ENCODE results near the gene PRLR. TPM values are rescaled to one million over a fixed set of nuclear protein-coding genes. Genes with fewer than 3 reads are reported as not detected.
"Not testable (repeated sequence)": the region's sequence is repeated elsewhere in the genome, so short reads cannot be mapped to it uniquely, and the experiment has no call there.

The PRLR gene
- total RNA-seq, 2 experiments from 2014 or later: 0.03 TPM; not detected in 1

DNA sequence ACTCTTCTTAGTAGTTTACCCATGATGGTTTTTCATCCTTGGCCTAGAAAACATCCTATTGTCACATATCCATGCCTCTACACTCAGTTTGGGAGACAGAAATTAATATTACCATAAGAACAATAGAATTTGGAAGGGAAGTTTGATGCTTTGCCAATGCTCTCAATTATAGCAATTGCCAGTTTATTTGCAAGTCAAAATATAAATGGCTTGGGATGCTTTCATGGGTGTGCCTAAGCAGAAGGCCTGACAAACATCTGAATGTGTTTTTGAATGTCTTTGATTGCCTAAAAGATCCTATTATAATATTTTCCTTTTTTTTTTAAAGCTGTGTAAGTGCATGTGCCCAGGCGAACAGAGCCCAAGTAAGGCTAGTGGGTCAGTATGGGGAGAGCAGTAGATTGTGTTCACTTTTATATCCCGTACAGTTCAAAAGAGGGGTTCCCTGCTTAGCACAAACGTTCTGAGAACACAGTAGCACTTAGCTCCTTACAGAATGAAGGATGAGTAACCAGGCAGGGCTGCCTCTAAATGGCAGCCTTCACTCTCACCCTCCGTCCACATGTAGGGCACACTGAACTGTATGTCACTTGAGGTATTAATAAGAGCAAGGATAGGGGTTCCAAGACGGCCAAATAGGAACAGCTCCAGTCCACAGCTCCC lies 126.5 kb downstream of the PRLR start:
- Mint-ChIP-seq H3K36me3 (ENCODE audit: low read depth) (no peaks in the 10 kb centered on the region), H3K27me3 (peaks cover 47% of the 10 kb centered on the region), H3K4me1 (ENCODE audit: low read depth) (no peaks in the 10 kb centered on the region), H3K27ac (no peak overlapping the region), H3K9me3 (peaks cover 2% of the 10 kb centered on the region), H3K4me3 (no peak overlapping the region)
- Histone ChIP-seq H3K4me1 (ENCODE audit: insufficient read depth, low read length) (no peaks in the 10 kb centered on the region), H3K27ac (ENCODE audit: low read depth in 1 of 2, low read length in 2 of 2) (no peak overlapping the region), H3K9me3 (ENCODE audit: control insufficient read depth in 1 of 2, insufficient read depth in 1 of 2, low read length in 2 of 2) (peaks cover 0 to 7% of the 10 kb centered on the region in 2 experiments), H3K4me3 (ENCODE audit: low read length) (no peak overlapping the region), H3K36me3 (ENCODE audit: insufficient read depth, low read length) (no peaks in the 10 kb centered on the region), H3K27me3 (ENCODE audit: control insufficient read depth in 1 of 2, insufficient read depth in 2 of 2, low read length in 2 of 2) (peaks cover 2 to 7% of the 10 kb centered on the region in 2 experiments)
- POLR2A ChIA-PET: no interaction called here
- intact Hi-C loops (cut with DNase I, micrococcal nuclease): no loop called here
- ATAC-seq (ENCODE audit: poor library complexity) (no peak), DNase-seq (no peak)
- no peak for TF ChIP-seq CTCF (IDR thresholded peaks at IDR 0.05)
- CTCF ChIA-PET: no interaction called here

GRCh38 chr5:35101720-35102119 lies 128.6 kb downstream of the PRLR start:
- DNase-seq; intact Hi-C loops (cut with DNase I, micrococcal nuclease); H3K27ac ChIP-seq (ENCODE audit: low read depth in 1 of 2, low read length in 2 of 2); H3K36me3 Mint-ChIP-seq (ENCODE audit: low read depth); H3K36me3 ChIP-seq (ENCODE audit: insufficient read depth, low read length); CTCF ChIA-PET; H3K27ac Mint-ChIP-seq; H3K4me1 Mint-ChIP-seq (ENCODE audit: low read depth); H3K4me3 ChIP-seq (ENCODE audit: low read length); H3K9me3 Mint-ChIP-seq; H3K4me3 Mint-ChIP-seq; H3K9me3 ChIP-seq (ENCODE audit: control insufficient read depth in 1 of 2, insufficient read depth in 1 of 2, low read length in 2 of 2); POLR2A ChIA-PET; H3K4me1 ChIP-seq (ENCODE audit: insufficient read depth, low read length); ATAC-seq (ENCODE audit: poor library complexity): not testable (repeated sequence)
- H3K27me3 ChIP-seq (ENCODE audit: control insufficient read depth in 1 of 2, insufficient read depth in 2 of 2, low read length in 2 of 2): peaks cover 7 to 11% of the 10 kb centered on the region in 2 experiments
- peaks cover 49% of the 10 kb centered on the region for H3K27me3 Mint-ChIP-seq

DNA sequence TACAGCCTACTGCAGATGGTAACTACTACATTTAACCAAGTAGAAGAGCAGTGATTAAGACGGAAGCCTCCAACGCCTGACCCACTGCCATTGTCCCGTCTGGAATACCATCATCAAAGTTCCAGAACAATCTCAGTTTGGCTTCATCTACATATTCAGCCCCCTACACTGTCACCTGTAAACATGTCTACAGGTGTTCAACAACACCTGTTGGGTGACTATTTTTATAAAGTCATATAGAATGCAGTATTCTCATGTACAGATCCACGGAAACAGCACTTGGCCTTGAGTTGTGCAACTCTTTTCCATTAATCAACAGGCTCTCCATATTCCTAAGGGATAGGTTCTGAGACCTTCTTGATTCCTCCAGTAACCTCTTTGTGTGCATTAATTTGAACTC lies 129.3 kb downstream of the PRLR start:
- ChIA-PET CTCF (no interaction called here), POLR2A (no interaction called here)
- no peak overlapping the region for H3K27ac Mint-ChIP-seq
- no peaks in the 10 kb centered on the region for H3K36me3 Mint-ChIP-seq (ENCODE audit: low read depth)
- no peak overlapping the region for H3K4me3 ChIP-seq (ENCODE audit: low read length)
- H3K27me3 ChIP-seq (ENCODE audit: control insufficient read depth in 1 of 2, insufficient read depth in 2 of 2, low read length in 2 of 2): peaks cover 7 to 11% of the 10 kb centered on the region in 2 experiments
- TF ChIP-seq CTCF (IDR thresholded peaks at IDR 0.05): no peak
- intact Hi-C loops (cut with DNase I, micrococcal nuclease): no loop called here
- DNase-seq: no peak
- no peak overlapping the region for H3K27ac ChIP-seq (ENCODE audit: low read depth in 1 of 2, low read length in 2 of 2)
- no peak overlapping the region for H3K4me3 Mint-ChIP-seq
- no peaks in the 10 kb centered on the region for H3K9me3 Mint-ChIP-seq
- H3K9me3 ChIP-seq (ENCODE audit: control insufficient read depth in 1 of 2, insufficient read depth in 1 of 2, low read length in 2 of 2): peaks cover 0 to 7% of the 10 kb centered on the region in 2 experiments
- H3K4me1 Mint-ChIP-seq (ENCODE audit: low read depth): no peaks in the 10 kb centered on the region
- H3K4me1 ChIP-seq (ENCODE audit: insufficient read depth, low read length): no peaks in the 10 kb centered on the region
- ATAC-seq (ENCODE audit: poor library complexity): no peak
- peaks cover 42% of the 10 kb centered on the region for H3K27me3 Mint-ChIP-seq
- H3K36me3 ChIP-seq (ENCODE audit: insufficient read depth, low read length): no peaks in the 10 kb centered on the region

DNA sequence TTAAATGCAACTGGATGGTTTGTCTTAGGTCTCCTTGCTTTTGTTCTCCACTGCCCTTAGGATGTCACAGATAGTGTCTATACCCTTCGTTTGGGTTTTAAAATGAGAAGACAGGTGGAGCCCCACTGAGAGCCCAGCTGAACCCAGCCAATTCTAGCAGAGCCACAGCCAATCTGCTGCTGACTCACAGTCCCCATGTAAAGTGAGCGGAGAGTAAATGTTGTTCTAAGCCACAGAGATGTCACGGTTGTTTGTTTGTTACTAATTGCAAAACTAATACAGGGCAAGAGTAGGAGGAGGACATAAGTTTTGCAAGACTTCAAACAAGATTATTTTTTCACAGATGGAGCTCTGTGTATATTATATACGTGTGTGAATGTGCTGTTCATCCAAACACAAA lies 132.1 kb downstream of the PRLR start:
- CTCF ChIA-PET: interaction anchor here (0.9 to 1.0 kb wide), 2 partner anchors 826 to 833 kb away, joined by 3 read pairs; no protein-coding TSS in a partner anchor

More for the DNA sequence above, 132.1 kb downstream of the PRLR start:
- no peaks in the 10 kb centered on the region for H3K4me1 Mint-ChIP-seq (ENCODE audit: low read depth)
- H3K4me3 ChIP-seq (ENCODE audit: low read length): no peak overlapping the region
- H3K4me3 Mint-ChIP-seq: no peak overlapping the region
- H3K36me3 ChIP-seq (ENCODE audit: insufficient read depth, low read length): no peaks in the 10 kb centered on the region
- DNase-seq: no peak
- H3K36me3 Mint-ChIP-seq (ENCODE audit: low read depth): no peaks in the 10 kb centered on the region
- ATAC-seq (ENCODE audit: poor library complexity): no peak
- TF ChIP-seq CTCF (IDR thresholded peaks at IDR 0.05): no peak
- H3K9me3 Mint-ChIP-seq: no peaks in the 10 kb centered on the region
- H3K27ac ChIP-seq (ENCODE audit: low read depth in 1 of 2, low read length in 2 of 2): no peak overlapping the region
- H3K27ac Mint-ChIP-seq: no peak overlapping the region
- peaks cover 5 to 8% of the 10 kb centered on the region in 2 experiments for H3K27me3 ChIP-seq (ENCODE audit: control insufficient read depth in 1 of 2, insufficient read depth in 2 of 2, low read length in 2 of 2)
- H3K4me1 ChIP-seq (ENCODE audit: insufficient read depth, low read length): no peaks in the 10 kb centered on the region
- H3K27me3 Mint-ChIP-seq: peaks cover 25% of the 10 kb centered on the region
- no peaks in the 10 kb centered on the region for H3K9me3 ChIP-seq (ENCODE audit: control insufficient read depth in 1 of 2, insufficient read depth in 1 of 2, low read length in 2 of 2)
- POLR2A ChIA-PET: no interaction called here
- intact Hi-C loops (cut with DNase I, micrococcal nuclease): loop anchor here in 1 of 2 experiments (10.0 kb wide), 1 partner anchor 677 kb away; no protein-coding TSS in a partner anchor
